BE2C (cell line): ENCODE results near the gene MOXD1.

Experiments
- DNase-seq: peaks from one replicate; pipeline ENCODE4 v3.0.0-alpha.2; 2020
- H3K27me3 ChIP-seq: fragments of 250-450 bp; sonication (Bioruptor Pico); 2 replicates; pipeline ENCODE4 v1.5.1; 2020; ENCODE audit warnings: mild to moderate bottlenecking
- H3K36me3 ChIP-seq: fragments of 250-450 bp; sonication (Bioruptor Pico); 2 replicates; pipeline ENCODE4 v1.5.1; 2020; ENCODE audit warnings: mild to moderate bottlenecking
- H3K4me1 ChIP-seq: fragments of 250-450 bp; sonication (Bioruptor Pico); 2 replicates; pipeline ENCODE4 v1.5.1; 2020
- H3K4me3 ChIP-seq: 2 replicates; pipeline ENCODE4 v1.5.1; 2011; ENCODE audit warnings: low read depth, low read length
- H3K9me3 ChIP-seq: fragments of 250-450 bp; sonication (Bioruptor Pico); 2 replicates; pipeline ENCODE4 v1.5.1; 2020
- TF ChIP-seq, protein P1 (sequence below): IDR thresholded peaks from 2 replicates; pipeline ENCODE4 v1.5.1; 2012; ENCODE audit warnings: mild to moderate bottlenecking, low read depth, low read length

MOXD1 gene

GRCh38 chr6:132333639-132334520 is 67.4 kb downstream of the MOXD1 start:
- Histone ChIP-seq H3K4me1 (no peaks in the 10 kb centered on the region), H3K4me3 (no peak overlapping the region), H3K9me3 (no peaks in the 10 kb centered on the region), H3K27me3 (no peaks in the 10 kb centered on the region; the same call in 1 of the 2 replicates), H3K36me3 (no peaks in the 10 kb centered on the region)
- TF ChIP-seq, protein P1, sequence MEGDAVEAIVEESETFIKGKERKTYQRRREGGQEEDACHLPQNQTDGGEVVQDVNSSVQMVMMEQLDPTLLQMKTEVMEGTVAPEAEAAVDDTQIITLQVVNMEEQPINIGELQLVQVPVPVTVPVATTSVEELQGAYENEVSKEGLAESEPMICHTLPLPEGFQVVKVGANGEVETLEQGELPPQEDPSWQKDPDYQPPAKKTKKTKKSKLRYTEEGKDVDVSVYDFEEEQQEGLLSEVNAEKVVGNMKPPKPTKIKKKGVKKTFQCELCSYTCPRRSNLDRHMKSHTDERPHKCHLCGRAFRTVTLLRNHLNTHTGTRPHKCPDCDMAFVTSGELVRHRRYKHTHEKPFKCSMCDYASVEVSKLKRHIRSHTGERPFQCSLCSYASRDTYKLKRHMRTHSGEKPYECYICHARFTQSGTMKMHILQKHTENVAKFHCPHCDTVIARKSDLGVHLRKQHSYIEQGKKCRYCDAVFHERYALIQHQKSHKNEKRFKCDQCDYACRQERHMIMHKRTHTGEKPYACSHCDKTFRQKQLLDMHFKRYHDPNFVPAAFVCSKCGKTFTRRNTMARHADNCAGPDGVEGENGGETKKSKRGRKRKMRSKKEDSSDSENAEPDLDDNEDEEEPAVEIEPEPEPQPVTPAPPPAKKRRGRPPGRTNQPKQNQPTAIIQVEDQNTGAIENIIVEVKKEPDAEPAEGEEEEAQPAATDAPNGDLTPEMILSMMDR: no peak
- no peak for DNase-seq

GRCh38 chr6:132330759-132331158 is 70.5 kb downstream of the MOXD1 start:
- H3K36me3 ChIP-seq: no peaks in the 10 kb centered on the region
- no peaks in the 10 kb centered on the region for H3K9me3 ChIP-seq
- no peaks in the 10 kb centered on the region for H3K27me3 ChIP-seq
- H3K4me3 ChIP-seq: no peak overlapping the region
- no peaks in the 10 kb centered on the region for H3K4me1 ChIP-seq
- DNase-seq: no peak
- TF ChIP-seq, protein P1: no peak

- no peaks in the 10 kb centered on the region for H3K36me3 ChIP-seq
- DNase-seq: no peak
- no peaks in the 10 kb centered on the region for H3K4me1 ChIP-seq
- no peaks in the 10 kb centered on the region for H3K9me3 ChIP-seq
- TF ChIP-seq, protein P1: no peak
- H3K27me3 ChIP-seq: no peaks in the 10 kb centered on the region
- H3K4me3 ChIP-seq: no peak overlapping the region
Observed at GRCh38 chr6:132322398-132322797, 78.9 kb downstream of the MOXD1 start.

- Histone ChIP-seq H3K27me3 (no peaks in the 10 kb centered on the region), H3K36me3 (no peaks in the 10 kb centered on the region), H3K4me1 (no peaks in the 10 kb centered on the region), H3K9me3 (no peaks in the 10 kb centered on the region), H3K4me3 (no peak overlapping the region)
- TF ChIP-seq, protein P1: no peak
- DNase-seq: no peak
Observed at GRCh38 chr6:132320007-132320406, 81.3 kb downstream of the MOXD1 start.

- H3K4me3 ChIP-seq: no peak overlapping the region
- no peaks in the 10 kb centered on the region for H3K4me1 ChIP-seq
- H3K9me3 ChIP-seq: no peaks in the 10 kb centered on the region
- no peaks in the 10 kb centered on the region for H3K36me3 ChIP-seq
- DNase-seq: no peak
- TF ChIP-seq, protein P1: no peak
- H3K27me3 ChIP-seq: no peaks in the 10 kb centered on the region
Observed at GRCh38 chr6:132316970-132317369, 84.3 kb downstream of the MOXD1 start.

DNA sequence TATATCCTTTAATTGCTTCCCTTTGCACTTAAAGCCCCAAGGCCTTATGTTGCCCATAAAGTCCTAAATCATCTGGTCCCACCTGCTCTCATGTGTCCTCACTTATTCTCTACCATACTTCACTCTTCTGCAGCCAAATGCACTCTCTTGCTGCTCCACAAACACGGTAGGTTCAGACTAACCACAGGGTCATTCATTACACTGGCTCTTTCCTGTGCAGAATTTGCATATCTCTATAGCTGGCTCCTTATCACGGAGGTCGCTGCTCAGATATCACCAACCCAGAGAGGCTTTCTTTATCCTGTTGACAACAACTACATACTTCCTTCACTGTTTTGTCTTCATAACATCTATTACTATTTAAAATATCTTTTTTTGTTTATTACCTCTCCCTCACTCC is 86.8 kb downstream of the MOXD1 start:
- H3K36me3 ChIP-seq: no peaks in the 10 kb centered on the region
- no peak overlapping the region for H3K4me3 ChIP-seq
- no peaks in the 10 kb centered on the region for H3K9me3 ChIP-seq
- no peaks in the 10 kb centered on the region for H3K27me3 ChIP-seq
- TF ChIP-seq, protein P1: no peak
- no peaks in the 10 kb centered on the region for H3K4me1 ChIP-seq
- no peak for DNase-seq
